HCT116 (cell line): ENCODE data around the gene RCC1.

Source experiments
- CTCF ChIP-seq, 3 experiments: fragments of 200-600 bp in 1 of 3; sonication (generic) in 1 of 3; IDR thresholded peaks in 2 of 3; conservative IDR thresholded peaks in 1 of 3; 2 replicates each; pipeline ENCODE4 v1.5.1; 2012 to 2017; ENCODE audit warnings: low read depth in 2 of 3, low read length in 2 of 3, antibody characterized with exemption in 1 of 3, borderline replicate concordance in 1 of 3, control low read depth in 1 of 3, mild to moderate bottlenecking in 1 of 3, mixed read lengths in 1 of 3, mixed run types in 1 of 3, moderate library complexity in 1 of 3; ENCODE audit not compliant: insufficient read depth in 1 of 3
- EZH2phosphoT487 ChIP-seq: fragments of 200-600 bp; IDR thresholded peaks from 2 replicates; pipeline ENCODE4 v1.6.1; 2018; ENCODE audit warnings: antibody characterized with exemption, borderline replicate concordance
- MAX ChIP-seq: IDR thresholded peaks from 2 replicates; pipeline ENCODE4 v1.6.1; 2012
- POLR2A ChIP-seq: IDR thresholded peaks from 2 replicates; pipeline ENCODE4 v1.7.0; 2011; ENCODE audit warnings: borderline replicate concordance; ENCODE audit not compliant: insufficient read depth, insufficient read length; ENCODE audit errors: extremely low read depth
- POLR2AphosphoS5 ChIP-seq: IDR thresholded peaks from 2 replicates; pipeline ENCODE4 v1.6.1; 2011; ENCODE audit warnings: mild to moderate bottlenecking, low read depth, low read length, moderate library complexity
- RAD21 ChIP-seq: IDR thresholded peaks from 2 replicates; pipeline ENCODE4 v1.6.1; 2012; ENCODE audit warnings: low read depth, mild to moderate bottlenecking
- REST ChIP-seq: IDR thresholded peaks from 2 replicates; pipeline ENCODE4 v1.6.1; 2012; ENCODE audit warnings: low read depth
- SIN3A ChIP-seq: IDR thresholded peaks from 2 replicates; pipeline ENCODE4 v1.6.1; 2012; ENCODE audit warnings: low read depth
- ZFX ChIP-seq: fragments of 450-650 bp; IDR thresholded peaks from 2 replicates; pipeline ENCODE4 v1.6.1; 2017

GRCh38 chr1:28482702-28483101 is 23.1 kb upstream of the RCC1 start:
- TF ChIP-seq RAD21 (no peak), CTCF (IDR thresholded peaks at IDR 0.05 in 2 of 3, conservative IDR thresholded peaks at IDR 0.05 in 1 of 3; ENCODE audit: borderline replicate concordance in 1 of 3, insufficient read depth in 1 of 3, low read depth in 2 of 3, low read length in 2 of 3) (no peak), SIN3A (no peak), POLR2A (no peak), MAX (no peak), POLR2AphosphoS5 (no peak), ZFX (no peak), EZH2phosphoT487 (no peak), REST (no peak)
